Natural killer cell (primary cell): ENCODE results near the gene VPS26C. TPM values are rescaled to one million over a fixed set of nuclear protein-coding genes. Genes with fewer than 3 reads are reported as not detected.

ENCODE experiments used
- ATAC-seq, 3 donors: fragments of 150-1000 bp in 2 of 3; fragments of 200-7000 bp in 1 of 3; cut with Tn5 transposase; 1 replicate in 1 of 3; 2 replicates in 2 of 3; pipeline ENCODE4 v1.10.0; 2021; ENCODE audit warnings: mild to moderate bottlenecking in 2 of 3, moderate library complexity in 2 of 3
- DNase-seq, 2 donors: peaks; one replicate each; pipeline versions ENCODE4 v3.0.0 to v3.0.0-alpha.2; 2013 to 2021; ENCODE audit warnings: mixed read lengths in 1 of 2
- H3K27ac ChIP-seq: one replicate; pipeline ENCODE4 v1.5.1; 2013; ENCODE audit warnings: mild to moderate bottlenecking, low read length
- H3K27me3 ChIP-seq: one replicate; pipeline ENCODE4 v1.6.1; 2013; ENCODE audit warnings: low read length; ENCODE audit not compliant: control insufficient read depth, insufficient read depth
- H3K36me3 ChIP-seq: one replicate; pipeline ENCODE4 v1.6.1; 2013; ENCODE audit warnings: low read length; ENCODE audit not compliant: control insufficient read depth, insufficient read depth
- H3K4me1 ChIP-seq: one replicate; pipeline ENCODE4 v1.6.1; 2013; ENCODE audit warnings: low read length; ENCODE audit not compliant: control insufficient read depth, insufficient read depth
- H3K4me3 ChIP-seq: one replicate; pipeline ENCODE4 v1.5.1; 2013; ENCODE audit warnings: low read length
- H3K9me3 ChIP-seq: one replicate; pipeline ENCODE4 v1.6.1; 2013; ENCODE audit warnings: low read length; ENCODE audit not compliant: control insufficient read depth, insufficient read depth
- H3K27ac Mint-ChIP-seq, 2 donors: one replicate each; pipeline ENCODE4 v1.8.0; 2022; ENCODE audit warnings: mild to moderate bottlenecking in 2 of 2, mixed read lengths in 2 of 2, moderate library complexity in 1 of 2
- H3K27me3 Mint-ChIP-seq, 2 donors: one replicate each; pipeline ENCODE4 v1.8.0; 2022; ENCODE audit warnings: low read depth in 2 of 2, mixed read lengths in 2 of 2
- H3K36me3 Mint-ChIP-seq: one replicate; pipeline ENCODE4 v1.8.0; 2022; ENCODE audit warnings: mixed read lengths
- H3K4me1 Mint-ChIP-seq, 2 donors: one replicate each; pipeline ENCODE4 v1.8.0; 2022; ENCODE audit warnings: mixed read lengths in 2 of 2
- H3K4me3 Mint-ChIP-seq: one replicate; pipeline ENCODE4 v1.8.0; 2022; ENCODE audit warnings: mild to moderate bottlenecking, moderate library complexity, mixed read lengths
- H3K9me3 Mint-ChIP-seq, 2 donors: one replicate each; pipeline ENCODE4 v1.8.0; 2022; ENCODE audit warnings: mixed read lengths in 2 of 2
- WGBS: methylation state at CpG from one replicate; pipeline ENCODE4 v1.1.7; 2013; ENCODE audit warnings: missing lambda C conversion rate; ENCODE audit not compliant: insufficient coverage; 5-methylcytosine and 5-hydroxymethylcytosine counted together
- intact Hi-C: fragments of 100-400 bp; cut with micrococcal nuclease; formaldehyde crosslinking; loops from one replicate; pipeline ENCODE4 v1.14.2; 2022
- total RNA-seq, 4 donors: library from RNA; stranded (reverse); fragments of 120-200 nt in 1 of 4; gene quantifications; one replicate each; pipeline versions ENCODE4 v1.2.3 to v1.2.4, GENCODE V29; 2013 to 2022
- TF ChIP-seq, protein P1 (sequence below): fragments of 200-600 bp; IDR thresholded peaks from one replicate; pipeline ENCODE4 v1.8.0; 2022; ENCODE audit warnings: antibody characterized with exemption

Gene VPS26C
- total RNA-seq, 3 donors from 2014 or later (not counting 1 experiment from before 2014, with no cell fraction given), result 71.1 to 84.7 (median 72.2) TPM

DNA sequence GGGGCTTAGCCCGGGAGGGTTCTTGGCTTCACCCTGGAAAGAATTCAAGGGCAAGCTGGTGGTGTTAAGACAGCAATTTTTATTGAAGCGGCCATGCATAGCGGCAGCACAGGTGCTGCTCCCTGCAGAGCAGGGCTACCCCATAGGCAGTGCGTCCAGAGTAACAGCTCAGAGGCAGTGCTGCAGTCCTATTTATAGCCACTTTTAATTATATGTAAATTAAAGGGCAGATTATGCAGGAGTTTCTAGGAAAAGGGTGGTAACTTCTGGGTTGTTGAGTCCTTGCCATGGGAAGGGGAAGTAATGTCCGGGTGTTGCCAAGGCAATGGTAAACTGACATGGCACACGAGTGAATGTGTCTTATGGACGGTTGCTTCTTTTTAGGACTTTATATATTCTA lies 57.0 kb downstream of the VPS26C start:
- TF ChIP-seq, protein P1, sequence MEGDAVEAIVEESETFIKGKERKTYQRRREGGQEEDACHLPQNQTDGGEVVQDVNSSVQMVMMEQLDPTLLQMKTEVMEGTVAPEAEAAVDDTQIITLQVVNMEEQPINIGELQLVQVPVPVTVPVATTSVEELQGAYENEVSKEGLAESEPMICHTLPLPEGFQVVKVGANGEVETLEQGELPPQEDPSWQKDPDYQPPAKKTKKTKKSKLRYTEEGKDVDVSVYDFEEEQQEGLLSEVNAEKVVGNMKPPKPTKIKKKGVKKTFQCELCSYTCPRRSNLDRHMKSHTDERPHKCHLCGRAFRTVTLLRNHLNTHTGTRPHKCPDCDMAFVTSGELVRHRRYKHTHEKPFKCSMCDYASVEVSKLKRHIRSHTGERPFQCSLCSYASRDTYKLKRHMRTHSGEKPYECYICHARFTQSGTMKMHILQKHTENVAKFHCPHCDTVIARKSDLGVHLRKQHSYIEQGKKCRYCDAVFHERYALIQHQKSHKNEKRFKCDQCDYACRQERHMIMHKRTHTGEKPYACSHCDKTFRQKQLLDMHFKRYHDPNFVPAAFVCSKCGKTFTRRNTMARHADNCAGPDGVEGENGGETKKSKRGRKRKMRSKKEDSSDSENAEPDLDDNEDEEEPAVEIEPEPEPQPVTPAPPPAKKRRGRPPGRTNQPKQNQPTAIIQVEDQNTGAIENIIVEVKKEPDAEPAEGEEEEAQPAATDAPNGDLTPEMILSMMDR, result no peak
- H3K9me3 ChIP-seq, result no peaks in the 10 kb centered on the region
- H3K4me1 ChIP-seq, result peaks cover 16% of the 10 kb centered on the region
- H3K27ac ChIP-seq, result no peak overlapping the region
- no peak for ATAC-seq
- H3K9me3 Mint-ChIP-seq, result no peaks in the 10 kb centered on the region
- no peak overlapping the region for H3K4me3 ChIP-seq
- H3K27ac Mint-ChIP-seq, result no peak overlapping the region
- DNase-seq, result no peak
- no peaks in the 10 kb centered on the region for H3K27me3 ChIP-seq
- H3K36me3 ChIP-seq, result no peaks in the 10 kb centered on the region
- peaks cover 0 to 6% of the 10 kb centered on the region in 2 donors for H3K27me3 Mint-ChIP-seq
- no peak overlapping the region for H3K4me3 Mint-ChIP-seq
- H3K36me3 Mint-ChIP-seq, result no peaks in the 10 kb centered on the region
- peaks cover 8 to 21% of the 10 kb centered on the region in 2 donors for H3K4me1 Mint-ChIP-seq
- intact Hi-C loops, result no loop called here
- WGBS, result 95% methylated on average over 7 of the region's 7 CpGs

DNA sequence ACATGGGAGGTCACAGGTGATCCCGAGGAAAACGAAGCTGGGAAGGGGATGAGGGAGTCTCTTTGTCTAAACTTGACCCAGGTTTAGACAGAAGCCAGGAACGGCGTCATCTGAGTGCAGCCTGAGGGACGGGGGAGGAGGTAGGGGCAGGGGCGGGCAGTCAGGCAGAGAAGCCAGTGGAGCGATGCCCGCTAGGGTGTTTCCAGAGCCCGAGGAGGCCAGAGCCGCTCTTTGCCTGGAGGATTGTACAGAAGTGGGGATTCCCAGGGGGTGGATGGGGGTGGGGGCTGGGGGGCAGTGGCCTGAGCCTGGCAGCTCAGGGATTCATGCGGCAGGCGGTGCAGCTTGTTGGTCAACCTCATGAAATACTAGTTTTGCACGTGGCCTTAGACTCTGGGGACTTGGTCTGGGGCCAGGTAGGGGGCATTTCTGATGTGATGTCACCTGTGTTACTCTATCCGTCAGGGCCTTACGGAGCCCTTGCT lies 58.4 kb downstream of the VPS26C start:
- peaks cover 8 to 21% of the 10 kb centered on the region in 2 donors for H3K4me1 Mint-ChIP-seq
- intact Hi-C loops, result no loop called here
- no peaks in the 10 kb centered on the region for H3K9me3 Mint-ChIP-seq
- peaks cover 16% of the 10 kb centered on the region for H3K4me1 ChIP-seq
- H3K27me3 ChIP-seq, result no peaks in the 10 kb centered on the region
- DNase-seq (no peak), ATAC-seq (no peak)
- H3K27ac ChIP-seq, result no peak overlapping the region
- TF ChIP-seq, protein P1, result no peak
- H3K9me3 ChIP-seq, result no peaks in the 10 kb centered on the region
- no peak overlapping the region for H3K4me3 Mint-ChIP-seq
- peaks cover 0 to 6% of the 10 kb centered on the region in 2 donors for H3K27me3 Mint-ChIP-seq
- peak overlapping the region in 1 of 2 donors; percentile 84 for H3K27ac Mint-ChIP-seq
- WGBS, result 90% methylated on average over 15 of the region's 15 CpGs
- H3K4me3 ChIP-seq, result no peak overlapping the region
- H3K36me3 ChIP-seq, result no peaks in the 10 kb centered on the region
- no peaks in the 10 kb centered on the region for H3K36me3 Mint-ChIP-seq

DNA sequence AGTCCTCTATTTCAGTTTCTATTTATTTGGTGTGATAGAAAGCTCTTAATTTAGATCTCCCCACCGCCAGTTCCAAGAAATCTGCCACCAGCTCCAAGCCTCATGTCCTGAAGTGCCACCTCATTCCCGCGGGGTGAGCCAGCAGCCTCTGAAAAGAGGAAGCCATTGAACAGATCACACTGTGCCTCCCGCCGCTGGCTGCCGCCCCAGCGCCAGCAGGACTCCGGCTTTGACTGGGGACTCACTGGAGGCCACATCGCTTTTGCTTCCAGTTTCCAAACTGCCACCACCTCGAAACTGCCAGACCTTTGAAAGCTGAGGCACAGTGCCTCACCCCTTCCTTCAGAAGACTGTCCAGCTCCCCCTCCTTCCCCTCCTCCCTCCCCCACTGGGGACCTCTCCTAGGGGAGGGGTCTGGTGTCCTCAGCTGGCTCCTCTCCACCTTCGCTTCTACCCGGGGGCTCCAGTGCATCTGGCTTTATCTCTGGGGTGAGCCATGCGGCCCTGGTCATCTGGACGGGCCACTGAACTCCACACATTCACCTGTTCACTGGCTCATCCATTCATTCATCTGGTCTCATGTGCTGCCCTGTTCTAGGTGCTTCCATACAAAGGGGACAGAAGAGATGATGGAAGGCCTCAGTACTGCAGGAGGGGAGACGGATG lies 58.9 kb downstream of the VPS26C start:
- no peak overlapping the region for H3K27ac ChIP-seq
- H3K36me3 ChIP-seq, result no peaks in the 10 kb centered on the region
- no peak overlapping the region for H3K4me3 ChIP-seq
- peak overlapping the region; percentile 58 for H3K4me3 Mint-ChIP-seq
- TF ChIP-seq, protein P1, result no peak
- ATAC-seq (peak; percentile 77 to 83 (median 81)), DNase-seq (peak in 1 of 2 donors; percentile 13)
- H3K27me3 Mint-ChIP-seq, result peaks cover 0 to 6% of the 10 kb centered on the region in 2 donors
- no peaks in the 10 kb centered on the region for H3K9me3 ChIP-seq
- H3K9me3 Mint-ChIP-seq, result no peaks in the 10 kb centered on the region
- intact Hi-C loops, result no loop called here
- H3K4me1 Mint-ChIP-seq, result peaks cover 8 to 21% of the 10 kb centered on the region in 2 donors
- H3K36me3 Mint-ChIP-seq, result no peaks in the 10 kb centered on the region
- 24% methylated on average over 14 of the region's 15 CpGs for WGBS
- H3K27me3 ChIP-seq, result no peaks in the 10 kb centered on the region
- peak overlapping the region in 1 of 2 donors; percentile 84 for H3K27ac Mint-ChIP-seq
- H3K4me1 ChIP-seq, result peaks cover 16% of the 10 kb centered on the region
